ENCODE data around the gene NAT16. TPM values are rescaled to one million over a fixed set of nuclear protein-coding genes. Genes with fewer than 3 reads are reported as not detected.
A peak's percentile ranks its signal among the peaks of the same experiment; 100 is the strongest.

The NAT16 gene
- total and polyA plus RNA-seq, 2 donors (not counting 1 experiment from before 2014, with no cell fraction given) = not detected

DNA sequence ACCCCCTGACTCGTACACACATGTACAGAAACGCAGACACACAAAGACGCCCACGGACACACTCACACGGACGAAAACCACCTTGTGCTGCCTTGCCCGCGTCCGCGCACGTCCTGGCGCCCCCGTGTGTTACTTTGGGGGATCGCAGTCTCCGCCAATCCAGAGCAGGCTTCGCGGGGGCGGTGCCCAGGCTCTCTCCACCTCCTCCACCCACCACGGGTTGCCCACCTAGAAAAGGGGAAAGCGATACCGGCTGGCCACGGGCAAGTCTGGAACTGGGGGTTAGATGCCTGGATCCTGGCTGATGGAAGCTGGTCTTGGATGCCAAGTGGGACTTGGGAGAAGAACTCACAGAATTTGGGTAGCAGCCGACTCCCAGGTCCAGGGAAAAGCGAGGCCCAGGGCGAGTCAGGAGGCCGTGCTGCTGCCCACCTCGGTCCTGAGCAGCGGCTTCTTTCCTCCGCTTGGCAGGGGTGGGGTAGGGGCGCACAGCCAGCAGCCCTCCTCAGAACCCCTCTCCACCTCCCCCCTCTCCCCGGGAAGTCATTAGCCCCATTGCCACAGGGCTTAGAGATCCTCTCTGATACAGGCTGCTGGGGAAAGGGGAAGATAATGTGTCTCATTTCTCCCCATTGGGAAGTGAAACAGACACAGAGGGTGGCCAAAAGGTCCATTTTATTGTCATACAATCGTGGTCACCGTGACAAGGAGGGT, 10.1 kb downstream of the NAT16 start:
- whole genome bisulfite sequencing (ENCODE audit: insufficient coverage) = 3% methylated on average over 22 of the region's 33 CpGs
- Histone ChIP-seq H3K27me3 (replicated peaks in 1 of 4; ENCODE audit: control extremely low read depth in 1 of 4, control insufficient read depth in 3 of 4, insufficient read depth in 4 of 4, low read length in 3 of 4) (peaks cover 0 to 99% (median 75%) of the 10 kb centered on the region in 4 experiments), H2AFZ (ENCODE audit: insufficient read depth, low read depth, low read length, poor library complexity, severe bottlenecking) (no peak overlapping the region), H3K4me1 (ENCODE audit: control insufficient read depth in 2 of 2, insufficient read depth in 2 of 2, low read length in 2 of 2) (peaks cover 74 to 84% of the 10 kb centered on the region in 2 donors), H3K4me3 (ENCODE audit: control extremely low read depth in 1 of 5, extremely low read depth in 1 of 5, insufficient read depth in 1 of 5, low read depth in 2 of 5, low read length in 4 of 5) (no peak overlapping the region), H3K9ac (ENCODE audit: low read length) (no peak overlapping the region), H4K20me1 (ENCODE audit: control insufficient read depth, insufficient read depth, low read length, poor library complexity, severe bottlenecking) (peaks cover 17% of the 10 kb centered on the region), H3K36me3 (replicated peaks in 1 of 2; ENCODE audit: control extremely low read depth in 1 of 2, control insufficient read depth in 1 of 2, extremely low read depth in 1 of 2, insufficient read depth in 2 of 2, low read length in 1 of 2) (no peaks in the 10 kb centered on the region), H3K4me2 (replicated peaks; ENCODE audit: low read depth, low read length, poor library complexity, severe bottlenecking) (peak overlapping the region; percentile 45), H3K9me3 (ENCODE audit: control extremely low read depth in 1 of 3, control insufficient read depth in 2 of 3, insufficient read depth in 1 of 3, low read length in 2 of 3) (peaks cover 0 to 64% (median 4%) of the 10 kb centered on the region in 3 donors), H3K27ac (ENCODE audit: low read length in 2 of 2) (no peak overlapping the region), H3K79me2 (ENCODE audit: control insufficient read depth, insufficient read depth, low read length) (no peaks in the 10 kb centered on the region)
- ChIA-PET POLR2A (no interaction called here), CTCF (interaction anchor here (2.7 kb wide), 2 partner anchors 22 to 26 kb away, joined by 12 to 23 read pairs; no protein-coding TSS in a partner anchor)
- no peak for TF ChIP-seq EZH2 (IDR thresholded peaks at IDR 0.05; ENCODE audit: borderline replicate concordance, insufficient read depth, low read depth, low read length, poor library complexity, severe bottlenecking)
- TF ChIP-seq, protein P1, sequence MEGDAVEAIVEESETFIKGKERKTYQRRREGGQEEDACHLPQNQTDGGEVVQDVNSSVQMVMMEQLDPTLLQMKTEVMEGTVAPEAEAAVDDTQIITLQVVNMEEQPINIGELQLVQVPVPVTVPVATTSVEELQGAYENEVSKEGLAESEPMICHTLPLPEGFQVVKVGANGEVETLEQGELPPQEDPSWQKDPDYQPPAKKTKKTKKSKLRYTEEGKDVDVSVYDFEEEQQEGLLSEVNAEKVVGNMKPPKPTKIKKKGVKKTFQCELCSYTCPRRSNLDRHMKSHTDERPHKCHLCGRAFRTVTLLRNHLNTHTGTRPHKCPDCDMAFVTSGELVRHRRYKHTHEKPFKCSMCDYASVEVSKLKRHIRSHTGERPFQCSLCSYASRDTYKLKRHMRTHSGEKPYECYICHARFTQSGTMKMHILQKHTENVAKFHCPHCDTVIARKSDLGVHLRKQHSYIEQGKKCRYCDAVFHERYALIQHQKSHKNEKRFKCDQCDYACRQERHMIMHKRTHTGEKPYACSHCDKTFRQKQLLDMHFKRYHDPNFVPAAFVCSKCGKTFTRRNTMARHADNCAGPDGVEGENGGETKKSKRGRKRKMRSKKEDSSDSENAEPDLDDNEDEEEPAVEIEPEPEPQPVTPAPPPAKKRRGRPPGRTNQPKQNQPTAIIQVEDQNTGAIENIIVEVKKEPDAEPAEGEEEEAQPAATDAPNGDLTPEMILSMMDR (IDR thresholded peaks at IDR 0.05) = peak; percentile 90
- peak; percentile 57 for ATAC-seq (ENCODE audit: low read depth)
- intact Hi-C loops (cut with micrococcal nuclease) = loop anchor here (1.0 kb wide), 1 partner anchor 26 kb away; no protein-coding TSS in a partner anchor
- Mint-ChIP-seq H3K9me3 (ENCODE audit: insufficient read depth) (no peaks in the 10 kb centered on the region), H3K4me3 (peak overlapping the region; percentile 49), H3K27me3 (peaks cover 80% of the 10 kb centered on the region), H3K27ac (peak overlapping the region; percentile 60), H3K4me1 (peaks cover 62% of the 10 kb centered on the region)
- peak; percentile 83 for DNase-seq

All from B cell (primary cell).